GM13976 (cell line): Measurements from ENCODE around the gene MYL7.

Experiments used
- DNase-seq: peaks from one replicate; pipeline ENCODE4 v3.0.0; 2012; ENCODE audit warnings: low spot score
- CTCF ChIP-seq: IDR thresholded peaks from 2 replicates; pipeline ENCODE4 v1.5.1; 2012; ENCODE audit warnings: borderline replicate concordance, mild to moderate bottlenecking; ENCODE audit not compliant: insufficient read depth; ENCODE audit errors: extremely low read depth, missing control alignments, control extremely low read depth
- in situ Hi-C: fragments of 300-500 bp; cut with MboI; formaldehyde crosslinking; loops from one replicate; pipeline ENCODE4 v1.12.0; 2022; ENCODE audit warnings: low sequenced_read_pairs, mixed read lengths, inconsistent platforms; ENCODE audit not compliant: unreplicated experiment

Gene MYL7

GRCh38 chr7:44186736-44187135 lies 45.6 kb upstream of the MYL7 start:
- no peak for DNase-seq
- TF ChIP-seq CTCF = no peak
- in situ Hi-C loops = no loop called here

- no peak for TF ChIP-seq CTCF
- in situ Hi-C loops = no loop called here
- no peak for DNase-seq
Measured at GRCh38 chr7:44185729-44186128, 44.6 kb upstream of the MYL7 start.

- DNase-seq = no peak
Measured at GRCh38 chr7:44184873-44185446, 43.8 kb upstream of the MYL7 start.

GRCh38 chr7:44184206-44184872 lies 43.2 kb upstream of the MYL7 start:
- no peak for DNase-seq
- TF ChIP-seq CTCF = no peak
- in situ Hi-C loops = no loop called here

More at GRCh38 chr7:44184873-44185446, 43.8 kb upstream of the MYL7 start:
- no peak for TF ChIP-seq CTCF
- in situ Hi-C loops = no loop called here

GRCh38 chr7:44183386-44183785 lies 42.3 kb upstream of the MYL7 start:
- in situ Hi-C loops = no loop called here
- no peak for DNase-seq
- TF ChIP-seq CTCF = no peak

- no peak for DNase-seq
- TF ChIP-seq CTCF = no peak
- in situ Hi-C loops = no loop called here
Measured at GRCh38 chr7:44182827-44183226, 41.7 kb upstream of the MYL7 start.

GRCh38 chr7:44180631-44181030 lies 39.5 kb upstream of the MYL7 start:
- DNase-seq = no peak
- no peak for TF ChIP-seq CTCF
- in situ Hi-C loops = no loop called here
